K562 (cell line): ENCODE measurements around the gene PLCL1. TPM values are rescaled to one million over a fixed set of nuclear protein-coding genes. Genes with fewer than 3 reads are reported as not detected.

ENCODE experiments used
- ATAC-seq: fragments of 200-7000 bp; cut with Tn5 transposase; 3 replicates; pipeline ENCODE4 v1.9.1; 2020; ENCODE audit warnings: moderate library complexity
- BruUV-seq: library from RNA; stranded (reverse); fragments of 400-500 nt; replicated peaks from 2 replicates; lab custom pipeline; 2021; lab: Mats Ljungman, UMichigan
- CTCF ChIA-PET: fragments of 300-600 bp; formaldehyde crosslinking; extraction: SDS; loops from one replicate; lab custom pipeline; 2021; ENCODE audit warnings: low intra/inter-chr PET ratio; lab: Yijun Ruan, JAX
- POLR2A ChIA-PET: fragments of 300-600, 350-650 bp; sonication (Branson Sonifier 250); formaldehyde crosslinking; extraction: SDS; loops from one replicate; lab custom pipeline; 2021; ENCODE audit warnings: antibody characterized with exemption, inconsistent platforms; lab: Yijun Ruan, JAX
- DNase-seq, 4 experiments: peaks; one replicate each; pipeline versions ENCODE4 v3.0.0 to v3.0.0-alpha.2; 2011 to 2018; ENCODE audit warnings: low spot score in 3 of 4, mixed read lengths in 3 of 4; ENCODE audit errors: extremely low read depth in 1 of 4
- FAIRE-seq: peaks from 2 replicates; lab custom pipeline; 2011; peaks lifted over from hg19 to GRCh38; lab: Jason Lieb, UNC
- H2AFZ ChIP-seq: 2 replicates; pipeline ENCODE4 v1.6.0; 2011; ENCODE audit warnings: low read depth, low read length, control low read depth, inconsistent platforms
- H3K27ac ChIP-seq: fragments of 200-600 bp; 3 replicates; pipeline ENCODE4 v1.8.0; 2011; ENCODE audit warnings: low read depth, mild to moderate bottlenecking, control low read depth, inconsistent platforms, low read length, moderate library complexity, mixed read lengths; ENCODE audit errors: extremely low read depth
- H3K27me3 ChIP-seq, 2 experiments: fragments of 300-600 bp in 1 of 2; 2 replicates in 1 of 2; 3 replicates in 1 of 2; pipeline versions ENCODE4 v1.6.0 to v1.8.0; 2011; ENCODE audit warnings: inconsistent platforms in 2 of 2, low read length in 2 of 2, mild to moderate bottlenecking in 1 of 2, mixed read lengths in 1 of 2, moderate library complexity in 1 of 2; ENCODE audit not compliant: control insufficient read depth in 2 of 2, insufficient read depth in 2 of 2
- H3K36me3 ChIP-seq: fragments of 300-600 bp; 3 replicates; pipeline ENCODE4 v1.8.0; 2011; ENCODE audit warnings: mild to moderate bottlenecking, low read length, inconsistent platforms; ENCODE audit not compliant: control insufficient read depth, insufficient read depth
- H3K4me1 ChIP-seq, 2 experiments: fragments of 200-600 bp in 1 of 2; replicated peaks in 1 of 2; 2 replicates in 1 of 2; 3 replicates in 1 of 2; pipeline versions ENCODE4 v1.5.1 to v1.8.0; 2011; ENCODE audit warnings: inconsistent platforms in 2 of 2, low read length in 2 of 2, mild to moderate bottlenecking in 1 of 2, mixed read lengths in 1 of 2, moderate library complexity in 1 of 2; ENCODE audit not compliant: control insufficient read depth in 2 of 2, insufficient read depth in 2 of 2
- H3K4me2 ChIP-seq: 2 replicates; pipeline ENCODE4 v1.6.1; 2011; ENCODE audit warnings: low read length, control low read depth, inconsistent platforms, mixed read lengths; ENCODE audit not compliant: insufficient read depth
- H3K4me3 ChIP-seq: fragments of 200-600 bp; sonication (generic), shearing (Covaris generic); 2 replicates; pipeline ENCODE4 v1.5.1; 2016; ENCODE audit warnings: control low read depth, inconsistent platforms
- H3K79me2 ChIP-seq: fragments of 200-600 bp; 3 replicates; pipeline ENCODE4 v1.8.0; 2011; ENCODE audit warnings: low read length, inconsistent platforms; ENCODE audit not compliant: control insufficient read depth, insufficient read depth
- H3K9ac ChIP-seq, 2 experiments: 2 replicates each; pipeline versions ENCODE4 v1.6.0 to v1.6.1; 2011; ENCODE audit warnings: low read depth in 2 of 2, low read length in 2 of 2, control low read depth in 1 of 2, inconsistent platforms in 1 of 2, mild to moderate bottlenecking in 1 of 2, mixed read lengths in 1 of 2; ENCODE audit not compliant: insufficient read depth in 1 of 2
- H3K9me1 ChIP-seq: one replicate; pipeline ENCODE4 v1.6.0; 2011; ENCODE audit warnings: inconsistent platforms, mild to moderate bottlenecking, low read length, moderate library complexity; ENCODE audit not compliant: control insufficient read depth, insufficient read depth
- H3K9me3 ChIP-seq: replicated peaks from 2 replicates; pipeline ENCODE4 v1.5.1; 2011; ENCODE audit warnings: low read depth, low read length, inconsistent platforms; ENCODE audit not compliant: control insufficient read depth, insufficient read depth
- H4K20me1 ChIP-seq: replicated peaks from 2 replicates; pipeline ENCODE4 v1.6.1; 2011; ENCODE audit warnings: low read length, inconsistent platforms, mixed read lengths; ENCODE audit not compliant: control insufficient read depth, insufficient read depth
- BHLHE40 ChIP-seq: IDR thresholded peaks from 2 replicates; pipeline ENCODE4 v1.6.1; 2011; ENCODE audit warnings: low read length, improper control_type of control experiment
- CREB1 ChIP-seq, 2 experiments: sonication (generic) in 1 of 2; formaldehyde crosslinking in 1 of 2; IDR thresholded peaks; 2 replicates each; pipeline versions ENCODE4 v1.6.1 to v1.8.0; 2012 to 2022; ENCODE audit warnings: inconsistent platforms in 1 of 2, mild to moderate bottlenecking in 1 of 2, missing genetic modification reagents in 1 of 2, moderate library complexity in 1 of 2
- FOSL1 ChIP-seq: fragments of 200-800 bp; sonication (Bioruptor generic); conservative IDR thresholded peaks from 2 replicates; pipeline ENCODE4 v1.6.1; 2016; ENCODE audit warnings: missing genetic modification characterization, missing compliant biosample characterization
- GTF2E2 ChIP-seq: fragments of 200-800 bp; sonication (Bioruptor generic); IDR thresholded peaks from 2 replicates; pipeline ENCODE4 v1.6.1; 2016; ENCODE audit warnings: missing genetic modification characterization, missing compliant biosample characterization
- JUND ChIP-seq, 2 experiments: IDR thresholded peaks; 2 replicates in 1 of 2; 3 replicates in 1 of 2; pipeline ENCODE4 v1.6.1; 2011; ENCODE audit warnings: borderline replicate concordance in 2 of 2, low read depth in 2 of 2, low read length in 2 of 2, improper control_type of control experiment in 1 of 2, missing biosample characterization in 1 of 2, missing genetic modification characterization in 1 of 2, missing genetic modification reagents in 1 of 2
- MNT ChIP-seq, 2 experiments: fragments of 450-650 bp; conservative IDR thresholded peaks; 2 replicates each; pipeline ENCODE4 v1.6.1; 2017; ENCODE audit warnings: mild to moderate bottlenecking in 2 of 2, moderate library complexity in 2 of 2
- PRDM10 ChIP-seq: fragments of 450-650 bp; IDR thresholded peaks from 2 replicates; pipeline ENCODE4 v1.6.1; 2018; ENCODE audit not compliant: partially characterized antibody
- STAT6 ChIP-seq: sonication (generic); formaldehyde crosslinking; IDR thresholded peaks from 2 replicates; pipeline ENCODE4 v1.8.1; 2023; ENCODE audit warnings: mild to moderate bottlenecking, missing genetic modification reagents
- ZNF668 ChIP-seq: fragments of 250-450 bp; sonication (Bioruptor Pico); IDR thresholded peaks from 2 replicates; pipeline ENCODE4 v1.8.0; 2022; ENCODE audit warnings: mild to moderate bottlenecking, inconsistent platforms
- WGBS: fragments of 100-300 bp; shearing (Covaris generic); methylation state at CpG from one replicate; pipeline ENCODE4 v1.1.6; 2016; ENCODE audit warnings: low coverage, mixed read lengths; ENCODE audit not compliant: insufficient coverage; ENCODE audit errors: missing lambda C conversion rate; 5-methylcytosine and 5-hydroxymethylcytosine counted together
- in situ Hi-C: fragments of 300-500 bp; cut with MboI; formaldehyde crosslinking; loops from 4 replicates; pipeline ENCODE4 v1.15.0; 2018; ENCODE audit warnings: inconsistent platforms, mixed read lengths
- intact Hi-C: fragments of 100-400 bp; cut with micrococcal nuclease; formaldehyde crosslinking; loops from 2 replicates; pipeline ENCODE4 v1.14.2; 2022
- polyA plus RNA-seq, 8 experiments: library from polyadenylated mRNA; depleted of rRNA in 4 of 8; stranded (reverse) in 5 of 8; unstranded in 3 of 8; fragments of >200 nt; fragmentation: Nextera tagmentation in 2 of 8; fragmentation: Illumina TruSeq in 1 of 8; extraction: Ambion mirVana in 2 of 8; extraction: Trizol in 1 of 8; gene quantifications; 2 replicates each; pipeline versions ENCODE4 v1.2.1 to v1.2.3, GENCODE V29; 2011 to 2014; ENCODE audit warnings: inconsistent platforms in 1 of 8, missing spikeins in 1 of 8
- total RNA-seq, 7 experiments: library from RNA; depleted of rRNA in 6 of 7; stranded (reverse); fragments of >200 nt in 6 of 7; fragmentation: Illumina TruSeq in 2 of 7; extraction: Trizol in 2 of 7; gene quantifications; 2 replicates each; pipeline versions ENCODE4 v1.2.1 to v1.2.3, GENCODE V29; 2011 to 2021; ENCODE audit warnings: low replicate concordance in 1 of 7

The PLCL1 gene
- total and polyA plus RNA-seq, 9 of the 15 experiments (the other 6 are each of a cell fraction or from before 2014, with no cell fraction given) = 2.0 to 17.7 (median 8.6) TPM

- Histone ChIP-seq H3K4me3 (no peak overlapping the region), H3K79me2 (peaks cover 83% of the 10 kb centered on the region), H3K27me3 (no peaks in the 10 kb centered on the region), H3K27ac (peak overlapping the region; percentile 20; the same call in 1 of the 3 replicates), H2AFZ (no peak overlapping the region), H3K36me3 (no peaks in the 10 kb centered on the region), H3K9ac (no peak overlapping the region), H4K20me1 (no peaks in the 10 kb centered on the region), H3K4me2 (no peak overlapping the region), H3K4me1 (peaks cover 0 to 30% of the 10 kb centered on the region in 2 experiments; a peak in 3 of 5 replicates), H3K9me1 (no peaks in the 10 kb centered on the region), H3K9me3 (no peaks in the 10 kb centered on the region)
- BruUV-seq = no TSS peak
- TF ChIP-seq STAT6 (CRISPR knock-in tag) = no peak
- no peak for TF ChIP-seq ZNF668 (CRISPR knock-in tag)
- peak; percentile 63; the same call in 1 of the 2 replicates for TF ChIP-seq BHLHE40
- no peak for TF ChIP-seq GTF2E2 (tag)
- 0 out of 4 replicates have a peak, but pooled peaks of 1 of the 2 experiments have one; percentile 43 for TF ChIP-seq MNT (conservative IDR thresholded peaks at IDR 0.05)
- peak; percentile 49 for TF ChIP-seq PRDM10
- TF ChIP-seq CREB1 (IDR thresholded peaks at IDR 0.05) = no peak
- no peak for TF ChIP-seq CREB1 (CRISPR knock-in tag; IDR thresholded peaks at IDR 0.05)
- no peak for TF ChIP-seq JUND (IDR thresholded peaks at IDR 0.05; ENCODE audit: borderline replicate concordance, low read depth, low read length)
- 0 out of 3 replicates have a peak, but pooled peaks have one; percentile 11 for TF ChIP-seq JUND (tag; IDR thresholded peaks at IDR 0.05; ENCODE audit: borderline replicate concordance, low read depth, low read length)
- 0 out of 2 replicates have a peak, but pooled peaks have one; percentile 41 for TF ChIP-seq FOSL1
- DNase-seq (no peak), FAIRE-seq (no peak), ATAC-seq (peak; percentile 45; the same call in 2 of the 3 replicates)
- ChIA-PET POLR2A (interaction anchor here (0.6 to 1.9 kb wide), 6 partner anchors 9 to 174 kb away, joined by 3 to 5 read pairs (median 3); no protein-coding TSS in a partner anchor), CTCF (interaction anchor here (0.7 kb wide), 1 partner anchor 276 kb away, joined by 4 read pairs; no protein-coding TSS in a partner anchor)
- in situ Hi-C loops = no loop called here
- 27% methylated on average over 5 of the region's 5 CpGs for WGBS
- intact Hi-C loops = loop anchor here (1.0 to 5.0 kb wide), 7 partner anchors 38 to 446 kb away; partner anchors contain the start of gene PLCL1
Measured at GRCh38 chr2:197850882-197851450, 46.6 kb downstream of the PLCL1 start.
